ENCODE results near the gene TDRD7.

The TDRD7 gene

GRCh38 chr9:97427885-97428284, 16.0 kb downstream of the TDRD7 start:
- no peak overlapping the region for H3K27ac ChIP-seq
- no peak for TF ChIP-seq CTCF (IDR thresholded peaks at IDR 0.05)
- no peak for TF ChIP-seq ZFX (IDR thresholded peaks at IDR 0.05; ENCODE audit: borderline replicate concordance)

- no peak overlapping the region for H3K27ac ChIP-seq
- TF ChIP-seq ZFX (IDR thresholded peaks at IDR 0.05; ENCODE audit: borderline replicate concordance) = no peak
- TF ChIP-seq CTCF (IDR thresholded peaks at IDR 0.05) = no peak
Observed at GRCh38 chr9:97430316-97431043, 18.6 kb downstream of the TDRD7 start.

DNA sequence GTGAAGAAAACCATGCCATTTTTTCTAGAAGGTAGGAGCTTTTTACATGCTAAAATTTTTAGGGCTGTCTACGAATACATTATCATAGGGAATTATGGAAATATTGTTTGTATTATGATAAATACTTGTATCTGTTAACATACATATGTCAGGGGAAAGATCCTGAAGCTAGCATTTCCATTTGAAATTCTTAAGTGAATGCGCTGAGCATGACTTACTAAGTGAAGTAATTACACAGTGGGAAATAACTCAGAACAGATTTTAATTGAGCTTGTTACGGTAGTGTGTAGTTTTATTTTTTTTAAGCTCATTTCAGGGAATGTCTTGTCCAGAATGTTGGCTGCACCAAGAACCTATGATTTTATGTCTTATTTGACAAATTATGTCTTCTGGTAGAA, 19.1 kb downstream of the TDRD7 start:
- TF ChIP-seq ZFX (IDR thresholded peaks at IDR 0.05; ENCODE audit: borderline replicate concordance) (no peak), CTCF (IDR thresholded peaks at IDR 0.05) (no peak)

GRCh38 chr9:97431549-97432143, 19.8 kb downstream of the TDRD7 start:
- no peak overlapping the region for H3K27ac ChIP-seq
- no peak for TF ChIP-seq CTCF (IDR thresholded peaks at IDR 0.05)

More for the DNA sequence above, 19.1 kb downstream of the TDRD7 start:
- H3K27ac ChIP-seq = no peak overlapping the region

GRCh38 chr9:97437051-97437600, 25.2 kb downstream of the TDRD7 start:
- TF ChIP-seq CTCF (IDR thresholded peaks at IDR 0.05) = no peak
- TF ChIP-seq ZFX (IDR thresholded peaks at IDR 0.05; ENCODE audit: borderline replicate concordance) = no peak
- no peak overlapping the region for H3K27ac ChIP-seq

DNA sequence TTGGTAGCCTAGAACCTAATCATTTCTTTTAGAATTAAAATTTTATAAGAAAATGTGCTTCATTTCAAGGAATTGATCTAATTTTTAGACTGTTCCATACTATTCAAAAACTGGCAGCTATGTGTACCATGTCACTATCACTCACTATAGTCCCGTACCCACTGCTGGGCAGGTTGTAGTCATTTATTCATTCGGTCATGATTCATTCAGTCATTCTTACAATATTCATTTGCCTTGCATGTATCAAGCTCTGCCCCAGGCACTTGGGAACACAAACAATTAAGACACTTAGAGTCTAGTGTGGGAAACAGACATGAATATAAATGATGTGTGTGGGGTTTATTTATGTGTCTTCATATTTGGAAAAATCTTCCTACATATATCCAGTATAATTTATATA, 26.4 kb downstream of the TDRD7 start:
- TF ChIP-seq CTCF (IDR thresholded peaks at IDR 0.05) = no peak
- TF ChIP-seq ZFX (IDR thresholded peaks at IDR 0.05; ENCODE audit: borderline replicate concordance) = no peak

DNA sequence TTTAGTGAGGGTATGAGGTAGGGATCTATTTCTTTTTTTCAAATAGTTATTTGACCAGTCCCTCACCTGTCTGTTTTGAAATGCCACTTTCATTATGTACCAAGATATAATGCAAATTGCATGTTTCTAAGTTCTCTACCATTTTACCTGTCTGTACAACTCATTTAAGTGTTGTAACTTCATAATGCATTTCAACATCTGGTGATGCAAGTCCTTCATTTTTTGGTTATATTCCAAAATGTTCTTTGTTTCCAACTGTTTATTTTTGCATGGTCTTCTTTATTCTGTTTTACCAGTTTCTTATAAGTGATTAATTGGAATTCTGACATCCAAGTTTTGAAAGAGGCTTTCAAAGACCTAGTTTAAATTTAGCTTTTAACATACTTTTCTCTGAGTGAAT, 26.8 kb downstream of the TDRD7 start:
- H3K27ac ChIP-seq = no peak overlapping the region

More for the DNA sequence above, 26.4 kb downstream of the TDRD7 start:
- H3K27ac ChIP-seq = no peak overlapping the region

More for the DNA sequence above, 26.8 kb downstream of the TDRD7 start:
- TF ChIP-seq ZFX (IDR thresholded peaks at IDR 0.05; ENCODE audit: borderline replicate concordance) = no peak
- no peak for TF ChIP-seq CTCF (IDR thresholded peaks at IDR 0.05)

Measured in 22Rv1 (cell line).